Left ventricle myocardium inferior (tissue), 1 donor: ENCODE data around the gene LMO1. TPM values are rescaled to one million over a fixed set of nuclear protein-coding genes. Genes with fewer than 3 reads are reported as not detected.

Experiments
- DNase-seq: peaks from one replicate; pipeline ENCODE4 v3.0.0-alpha.2; 2020
- H3K27ac ChIP-seq: fragments of 200-600 bp; replicated peaks from 2 replicates; pipeline ENCODE4 v1.8.0; 2021
- H3K27me3 ChIP-seq: fragments of 200-600 bp; 2 replicates; pipeline ENCODE4 v1.8.0; 2021; ENCODE audit warnings: low read depth
- H3K36me3 ChIP-seq: fragments of 200-600 bp; 2 replicates; pipeline ENCODE4 v1.8.0; 2021
- H3K4me1 ChIP-seq: fragments of 200-600 bp; 2 replicates; pipeline ENCODE4 v1.8.0; 2021
- H3K4me3 ChIP-seq: fragments of 200-600 bp; 2 replicates; pipeline ENCODE4 v1.8.0; 2021; ENCODE audit warnings: mild to moderate bottlenecking, moderate library complexity
- H3K9me3 ChIP-seq: fragments of 200-600 bp; replicated peaks from 2 replicates; pipeline ENCODE4 v1.8.0; 2021
- intact Hi-C: fragments of 100-400 bp; cut with micrococcal nuclease; formaldehyde crosslinking; loops from one replicate; pipeline ENCODE4 v1.11.0; 2022
- total RNA-seq: library from RNA; stranded (reverse); fragmentation: NEBNext Ultra II Directional; extraction: Animal tissue kit (Norgen Biotek cat#: 25700); gene quantifications from one replicate; pipeline ENCODE4 v1.2.1, GENCODE V29; 2021
- TF ChIP-seq, protein P1 (sequence below): fragments of 200-600 bp; IDR thresholded peaks from 2 replicates; pipeline ENCODE4 v1.8.0; 2021; ENCODE audit warnings: antibody characterized with exemption, mild to moderate bottlenecking, borderline replicate concordance
- donor health status: DM: no; HTN: yes; CAD: no; lungs with severe emphysema.

LMO1 gene
- total RNA-seq, 1 donor from 2014 or later: 2.3 TPM

DNA sequence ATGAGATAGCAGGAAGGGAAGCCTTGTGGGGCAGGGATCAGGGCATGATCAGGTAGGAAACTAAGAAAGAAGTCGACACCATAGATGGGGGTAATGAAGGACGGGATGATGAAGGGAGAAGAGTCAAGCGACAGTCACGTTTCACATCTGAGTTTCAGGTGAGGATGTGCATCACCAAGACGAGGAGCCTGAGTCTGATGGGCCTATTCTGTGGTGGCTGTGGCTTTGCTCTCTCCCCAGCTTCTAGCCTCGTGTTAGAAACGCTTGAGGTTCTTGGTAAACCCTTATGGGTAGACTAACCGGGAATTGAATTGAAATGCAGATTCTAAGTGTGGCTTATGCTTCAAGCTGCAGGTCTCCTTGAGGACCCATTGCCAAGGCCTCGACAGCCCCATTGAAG lies 45.6 kb upstream of the LMO1 start:
- no peak for DNase-seq
- Histone ChIP-seq H3K36me3 (no peaks in the 10 kb centered on the region), H3K27ac (no peak overlapping the region), H3K4me3 (no peak overlapping the region), H3K27me3 (peaks cover 22% of the 10 kb centered on the region), H3K9me3 (peaks cover 16% of the 10 kb centered on the region), H3K4me1 (no peaks in the 10 kb centered on the region)
- TF ChIP-seq, protein P1, sequence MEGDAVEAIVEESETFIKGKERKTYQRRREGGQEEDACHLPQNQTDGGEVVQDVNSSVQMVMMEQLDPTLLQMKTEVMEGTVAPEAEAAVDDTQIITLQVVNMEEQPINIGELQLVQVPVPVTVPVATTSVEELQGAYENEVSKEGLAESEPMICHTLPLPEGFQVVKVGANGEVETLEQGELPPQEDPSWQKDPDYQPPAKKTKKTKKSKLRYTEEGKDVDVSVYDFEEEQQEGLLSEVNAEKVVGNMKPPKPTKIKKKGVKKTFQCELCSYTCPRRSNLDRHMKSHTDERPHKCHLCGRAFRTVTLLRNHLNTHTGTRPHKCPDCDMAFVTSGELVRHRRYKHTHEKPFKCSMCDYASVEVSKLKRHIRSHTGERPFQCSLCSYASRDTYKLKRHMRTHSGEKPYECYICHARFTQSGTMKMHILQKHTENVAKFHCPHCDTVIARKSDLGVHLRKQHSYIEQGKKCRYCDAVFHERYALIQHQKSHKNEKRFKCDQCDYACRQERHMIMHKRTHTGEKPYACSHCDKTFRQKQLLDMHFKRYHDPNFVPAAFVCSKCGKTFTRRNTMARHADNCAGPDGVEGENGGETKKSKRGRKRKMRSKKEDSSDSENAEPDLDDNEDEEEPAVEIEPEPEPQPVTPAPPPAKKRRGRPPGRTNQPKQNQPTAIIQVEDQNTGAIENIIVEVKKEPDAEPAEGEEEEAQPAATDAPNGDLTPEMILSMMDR: no peak
- intact Hi-C loops: no loop called here

DNA sequence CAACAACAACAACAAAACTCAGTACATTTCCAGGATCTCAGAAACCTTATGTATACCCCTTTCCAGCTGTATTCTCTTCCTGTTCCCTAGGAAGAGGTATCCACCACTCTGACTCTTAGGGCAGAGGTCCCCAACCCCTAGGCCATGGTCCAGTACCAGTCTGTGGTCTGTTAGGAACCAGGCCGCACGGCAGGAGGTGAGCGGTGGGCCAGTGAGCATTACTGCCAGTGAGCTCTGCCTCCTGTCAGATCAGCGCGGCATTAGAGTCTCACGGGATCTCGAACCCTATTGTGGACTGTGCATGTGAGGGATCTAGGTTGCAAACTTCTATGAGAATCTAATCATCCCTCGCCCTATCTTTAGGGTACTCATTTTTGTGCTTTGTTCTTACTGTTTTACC lies 43.9 kb upstream of the LMO1 start:
- intact Hi-C loops: no loop called here
- Histone ChIP-seq H3K4me1 (no peaks in the 10 kb centered on the region), H3K27ac (no peak overlapping the region), H3K36me3 (no peaks in the 10 kb centered on the region), H3K9me3 (peaks cover 31% of the 10 kb centered on the region), H3K27me3 (peaks cover 8% of the 10 kb centered on the region), H3K4me3 (no peak overlapping the region)
- TF ChIP-seq, protein P1: no peak
- DNase-seq: no peak

DNA sequence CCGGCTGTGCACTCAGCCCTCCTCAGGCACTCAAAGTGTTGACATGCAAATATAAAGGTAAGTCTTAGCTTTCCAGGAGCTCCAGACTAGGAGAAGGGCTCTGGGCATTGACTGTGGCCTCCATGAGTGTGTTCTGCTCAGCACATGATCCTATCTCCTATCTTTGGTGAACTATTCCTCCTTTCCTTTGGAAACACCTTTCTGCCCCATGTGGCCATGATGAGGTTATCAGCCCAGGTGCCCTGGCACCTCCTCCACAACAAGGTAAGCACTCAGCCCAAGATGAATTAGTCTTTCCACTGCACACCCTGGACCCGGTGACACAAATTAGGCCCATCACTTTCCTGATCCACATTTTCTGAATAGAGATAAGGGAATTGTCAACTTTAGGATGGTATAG lies 37.9 kb upstream of the LMO1 start:
- intact Hi-C loops: no loop called here
- Histone ChIP-seq H3K27ac (no peak overlapping the region), H3K9me3 (peaks cover 31% of the 10 kb centered on the region), H3K36me3 (no peaks in the 10 kb centered on the region), H3K4me3 (no peak overlapping the region), H3K27me3 (peaks cover 6% of the 10 kb centered on the region), H3K4me1 (no peaks in the 10 kb centered on the region)
- DNase-seq: no peak
- TF ChIP-seq, protein P1: no peak

DNA sequence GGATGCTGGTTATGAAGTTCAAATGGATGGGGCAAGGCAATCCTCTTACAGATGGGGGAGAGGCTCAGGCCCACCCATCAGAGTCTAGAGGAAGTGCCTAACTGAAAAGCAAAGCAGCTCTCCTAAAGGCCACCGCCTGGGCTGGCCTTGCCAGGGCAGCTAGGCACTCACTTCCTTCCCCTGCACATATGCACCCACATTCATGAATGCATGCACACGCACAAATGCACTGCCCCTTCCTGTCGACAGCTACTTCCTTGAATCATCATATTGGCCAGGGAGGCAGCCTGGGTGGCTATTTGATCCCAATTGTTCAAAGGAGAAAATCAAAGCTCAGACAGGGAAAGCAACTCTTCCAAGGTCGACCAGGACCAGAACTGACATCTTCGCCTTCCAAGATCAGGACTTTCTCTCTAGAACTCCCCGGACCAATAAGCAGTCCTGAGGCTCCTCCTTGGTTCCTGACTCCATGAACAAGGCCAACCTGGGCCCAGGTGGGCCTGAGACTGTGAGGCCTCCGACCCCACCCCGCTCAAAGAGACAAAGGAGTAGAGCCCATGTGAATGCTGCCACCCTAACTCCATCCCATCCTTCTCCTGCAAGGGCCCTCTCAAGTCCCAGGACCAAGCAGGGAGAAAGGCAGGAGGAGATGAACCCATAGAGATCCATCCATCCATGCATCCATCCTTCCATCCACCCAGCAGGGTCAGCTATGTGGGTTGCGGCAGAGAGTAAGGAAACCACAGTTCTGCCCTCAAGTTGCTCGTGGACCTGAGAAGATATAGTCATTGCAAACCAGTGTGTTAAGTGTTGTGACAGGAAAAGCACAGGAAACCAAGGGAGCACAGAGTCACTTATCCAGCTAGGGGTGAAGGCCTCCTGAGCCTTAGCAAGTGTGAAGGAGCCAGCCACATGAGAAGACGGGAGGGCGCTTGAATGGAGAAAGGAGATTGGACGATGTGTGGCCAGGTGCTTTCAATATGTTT lies 35.4 kb upstream of the LMO1 start:
- intact Hi-C loops: no loop called here
- no peak for DNase-seq
- TF ChIP-seq, protein P1: no peak
- no peaks in the 10 kb centered on the region for H3K36me3 ChIP-seq
- peaks cover 13% of the 10 kb centered on the region for H3K27me3 ChIP-seq
- no peak overlapping the region for H3K27ac ChIP-seq
- no peak overlapping the region for H3K4me3 ChIP-seq
- H3K9me3 ChIP-seq: peaks cover 13% of the 10 kb centered on the region
- H3K4me1 ChIP-seq: no peaks in the 10 kb centered on the region

DNA sequence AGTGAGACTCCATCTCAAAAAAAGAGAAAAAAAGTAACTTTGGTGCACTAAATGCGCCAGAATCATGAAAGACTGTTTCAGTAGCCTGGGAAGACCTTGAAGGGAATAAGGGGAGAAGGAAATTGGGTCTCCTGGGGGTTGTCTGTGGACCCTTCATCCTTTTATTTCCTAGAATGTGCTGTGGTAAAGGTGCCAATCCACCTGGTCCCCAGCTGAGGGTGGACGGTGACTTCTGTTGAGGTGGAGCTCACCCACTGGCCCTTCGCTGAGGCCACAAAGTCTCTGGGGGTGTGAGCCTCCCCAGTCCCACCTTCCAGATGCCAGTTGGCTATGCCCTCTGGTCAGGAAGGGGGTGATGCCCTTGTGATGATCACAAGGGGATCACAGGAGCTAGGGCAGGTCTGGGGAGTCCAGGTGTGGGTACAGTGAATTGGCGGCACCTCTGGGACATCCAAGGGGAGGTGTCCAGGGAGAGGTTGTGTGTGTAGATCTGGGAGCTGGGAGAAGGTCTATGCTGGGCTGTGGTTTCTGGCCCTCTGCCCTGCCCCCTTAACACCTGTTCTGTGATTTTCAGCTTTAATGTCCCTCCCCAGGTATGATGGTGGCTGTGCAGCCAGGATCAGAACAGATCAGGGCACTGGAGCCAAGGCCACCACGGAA lies 34.2 kb upstream of the LMO1 start:
- no peak for DNase-seq
- no peaks in the 10 kb centered on the region for H3K4me1 ChIP-seq
- H3K4me3 ChIP-seq: no peak overlapping the region
- no peak overlapping the region for H3K27ac ChIP-seq
- intact Hi-C loops: no loop called here
- H3K36me3 ChIP-seq: no peaks in the 10 kb centered on the region
- H3K9me3 ChIP-seq: peaks cover 2% of the 10 kb centered on the region
- TF ChIP-seq, protein P1: no peak
- peaks cover 13% of the 10 kb centered on the region for H3K27me3 ChIP-seq
